ENCODE measurements around the gene UBE2D3.

The UBE2D3 gene

DNA sequence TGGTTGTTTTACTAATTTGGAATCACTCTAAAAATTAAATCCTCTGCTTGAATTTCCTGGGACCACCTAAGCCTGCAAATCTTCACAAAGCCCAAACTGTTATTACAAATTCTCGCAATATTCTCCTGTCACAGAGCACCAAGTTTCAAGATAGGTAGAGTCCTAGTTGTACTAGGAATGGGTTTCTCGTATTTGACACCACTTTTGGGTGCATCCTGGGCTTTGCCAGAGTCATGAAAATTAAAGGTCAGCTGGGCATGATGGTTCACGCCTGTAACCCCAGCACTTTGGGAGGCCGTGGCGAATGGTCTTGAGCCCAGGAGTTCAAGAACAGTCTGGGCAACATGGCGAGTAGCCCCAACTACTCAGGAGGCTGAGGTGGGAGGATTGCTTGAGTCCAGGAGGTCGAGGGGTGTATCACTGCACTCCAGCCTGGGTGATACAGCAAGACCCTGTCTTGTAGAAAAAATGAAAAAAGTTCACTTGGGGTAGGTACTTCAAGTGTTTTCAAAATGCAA, 36.0 kb downstream of the UBE2D3 start:
- no peak for DNase-seq (ENCODE audit: low spot score)

DNA sequence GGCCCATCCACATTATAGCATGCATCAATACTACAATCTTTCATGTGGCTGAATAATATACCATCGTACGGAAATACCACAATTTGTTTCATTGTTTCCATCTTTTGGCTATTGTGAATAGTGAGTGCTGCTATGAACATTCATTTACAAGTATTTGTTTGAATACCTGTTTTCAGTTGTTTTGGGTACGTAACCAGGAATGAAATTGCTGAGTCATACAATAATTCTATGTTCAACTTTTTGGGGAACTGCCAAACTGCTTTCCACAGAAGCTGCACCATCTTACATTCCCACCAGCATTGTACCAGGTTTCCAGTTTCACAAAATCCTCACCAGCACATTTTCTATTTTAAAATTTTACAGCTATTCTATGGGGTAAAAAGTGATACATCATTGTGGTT, 38.0 kb downstream of the UBE2D3 start:
- no peak for DNase-seq (ENCODE audit: low spot score)

- no peak for DNase-seq (ENCODE audit: low spot score)
Measured at GRCh38 chr4:102787944-102788343, 39.4 kb downstream of the UBE2D3 start.

DNA sequence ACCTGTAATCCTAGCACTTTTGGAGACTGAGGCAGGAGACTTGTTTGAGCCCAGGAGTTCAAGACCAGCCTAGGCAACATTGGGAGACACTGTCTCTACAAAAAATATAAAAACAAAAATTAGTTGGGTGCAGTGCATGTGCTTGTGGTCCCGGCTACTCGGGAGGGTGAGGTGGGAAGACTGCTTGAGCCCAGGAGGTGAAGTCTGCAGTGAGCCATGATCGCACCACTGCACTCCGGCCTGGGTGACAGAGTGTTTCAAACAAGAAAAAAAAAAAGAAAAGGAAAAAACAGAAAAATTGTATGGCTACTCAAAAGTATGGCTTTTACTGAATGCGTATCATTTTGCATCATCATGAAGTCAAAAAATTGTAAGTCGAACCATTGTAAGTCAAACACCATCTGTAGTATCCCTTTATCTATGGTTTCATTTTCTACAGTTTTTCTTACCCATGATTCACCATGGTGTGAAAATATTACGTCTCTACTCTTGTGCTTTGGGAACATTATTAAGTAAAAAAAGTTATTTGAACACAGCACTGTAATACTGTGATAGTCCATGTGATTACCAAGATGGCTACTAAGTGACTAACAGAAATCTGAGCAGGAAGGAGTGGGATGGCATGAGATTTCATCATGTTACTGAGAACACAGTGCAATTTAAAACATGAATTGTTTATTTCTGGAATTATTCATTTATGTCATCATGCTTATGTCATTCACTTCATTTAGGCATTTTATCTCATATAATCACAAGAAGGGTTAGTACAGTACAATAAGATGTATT, 40.1 kb downstream of the UBE2D3 start:
- DNase-seq (ENCODE audit: low spot score): no peak

- no peak for DNase-seq (ENCODE audit: low spot score)
Measured at GRCh38 chr4:102786279-102786678, 41.1 kb downstream of the UBE2D3 start.

DNA sequence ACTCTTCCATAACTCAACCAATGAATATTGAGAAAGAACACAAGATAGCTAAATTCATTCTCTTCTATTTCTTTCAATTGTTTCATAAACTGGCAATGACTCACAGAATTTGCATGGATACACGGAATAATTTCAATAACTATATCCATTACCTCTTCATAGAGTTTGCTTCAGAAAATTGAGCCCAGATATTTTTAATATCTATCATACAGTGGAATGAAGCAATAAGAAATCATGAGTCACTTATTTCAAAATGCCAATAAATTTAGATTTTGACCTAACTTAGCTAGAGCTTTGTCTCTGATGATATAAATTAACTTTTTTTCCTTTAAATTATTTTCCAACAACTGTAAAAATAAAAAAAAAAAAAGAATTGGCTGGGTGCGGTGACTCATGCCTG, 44.3 kb downstream of the UBE2D3 start:
- no peak for DNase-seq (ENCODE audit: low spot score)

DNA sequence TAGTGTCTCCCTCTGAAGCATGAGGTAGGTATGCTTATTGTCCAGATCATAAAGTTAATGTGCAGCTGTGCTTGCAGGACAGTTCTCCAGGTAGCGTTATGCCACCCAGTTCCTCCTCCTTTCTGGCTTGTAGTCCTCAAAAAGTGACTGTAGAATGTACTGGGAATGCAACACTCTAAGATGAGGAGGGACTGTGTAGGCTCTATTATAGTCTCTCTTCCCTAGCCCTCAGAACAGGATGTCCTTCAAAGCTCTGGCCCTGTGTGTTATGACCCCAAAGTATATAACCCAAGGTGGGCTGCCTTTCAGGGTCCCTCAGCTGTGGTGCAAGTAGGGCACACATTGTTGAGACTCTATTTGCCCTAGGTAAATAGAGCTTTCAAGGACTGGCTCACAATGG, 45.8 kb downstream of the UBE2D3 start:
- DNase-seq (ENCODE audit: low spot score): no peak

GRCh38 chr4:102780476-102781144, 46.7 kb downstream of the UBE2D3 start:
- no peak for DNase-seq (ENCODE audit: low spot score)

DNA sequence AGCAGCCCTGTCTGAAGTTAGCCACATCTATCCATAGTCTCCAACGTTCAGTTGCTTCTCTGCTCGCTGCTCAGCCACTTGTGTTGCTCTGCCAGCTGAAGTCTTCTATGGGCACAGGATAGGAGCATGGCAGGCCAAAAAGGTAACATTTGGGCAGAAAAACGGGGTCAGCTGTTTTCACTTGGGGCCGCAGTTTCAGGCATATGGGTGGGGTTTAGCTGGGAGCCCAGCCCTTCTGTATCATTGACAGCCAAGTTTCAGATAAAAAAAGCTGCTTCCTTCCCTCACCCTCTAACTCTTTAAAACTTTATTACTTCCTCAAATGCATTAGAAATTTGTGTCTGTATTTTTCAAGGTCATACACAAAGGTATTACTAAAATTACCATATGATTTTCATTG, 48.1 kb downstream of the UBE2D3 start:
- no peak for DNase-seq (ENCODE audit: low spot score)

- DNase-seq (ENCODE audit: low spot score): no peak
Measured at GRCh38 chr4:102778720-102779119, 48.6 kb downstream of the UBE2D3 start.

DNA sequence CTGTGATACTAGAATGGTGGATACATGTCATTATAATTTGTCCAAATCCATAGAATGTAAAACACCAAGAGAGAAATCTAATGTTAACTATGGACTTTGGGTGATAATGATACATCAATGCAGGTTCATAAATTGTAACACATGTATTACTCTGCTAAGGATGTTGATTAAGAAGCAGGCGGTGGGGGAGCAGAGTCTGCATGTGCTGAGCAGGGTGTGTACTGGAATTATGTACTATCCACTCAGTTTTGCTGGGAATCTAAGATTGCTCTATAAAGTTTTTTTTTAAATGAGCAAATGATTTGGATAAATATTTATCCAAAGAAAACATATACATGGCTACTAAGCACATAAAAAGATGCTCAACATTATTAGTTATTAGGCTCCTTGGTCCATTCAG, 51.5 kb downstream of the UBE2D3 start:
- DNase-seq (ENCODE audit: low spot score): no peak

GRCh38 chr4:102774254-102774653, 53.1 kb downstream of the UBE2D3 start:
- no peak for DNase-seq (ENCODE audit: low spot score)

DNA sequence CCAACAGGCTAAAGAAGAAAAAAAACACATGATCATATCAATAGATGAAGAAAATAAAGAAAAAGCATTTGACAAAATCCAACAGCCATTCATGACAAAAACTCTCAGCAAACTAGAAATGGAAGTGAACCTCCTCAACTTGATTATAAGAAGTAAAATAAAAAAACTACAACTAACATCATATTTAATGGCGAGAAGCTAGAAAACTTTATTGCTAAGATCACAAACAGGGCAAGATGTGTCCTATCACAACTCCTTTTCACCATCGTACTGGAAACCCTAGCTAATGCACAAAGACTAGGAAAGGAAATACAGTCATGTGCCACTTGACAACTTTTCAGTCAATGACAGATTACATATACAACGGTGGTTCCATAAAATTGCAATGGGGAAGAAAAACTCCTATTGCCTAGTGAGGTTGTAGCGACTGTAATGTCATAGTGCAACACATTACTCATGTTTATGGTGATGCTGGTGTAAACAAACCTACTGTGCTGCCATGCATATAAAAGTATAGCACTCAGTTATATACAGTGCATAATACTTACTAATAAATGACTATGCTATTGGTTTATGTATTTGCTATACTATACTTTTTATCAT, 54.5 kb downstream of the UBE2D3 start:
- no peak for DNase-seq (ENCODE audit: low spot score)

- DNase-seq (ENCODE audit: low spot score): no peak
Measured at GRCh38 chr4:102764901-102765300, 62.5 kb downstream of the UBE2D3 start.

- no peak for DNase-seq (ENCODE audit: low spot score)
Measured at GRCh38 chr4:102761906-102762305, 65.4 kb downstream of the UBE2D3 start.

GRCh38 chr4:102761296-102761701, 66.1 kb downstream of the UBE2D3 start:
- DNase-seq (ENCODE audit: low spot score): no peak

DNA sequence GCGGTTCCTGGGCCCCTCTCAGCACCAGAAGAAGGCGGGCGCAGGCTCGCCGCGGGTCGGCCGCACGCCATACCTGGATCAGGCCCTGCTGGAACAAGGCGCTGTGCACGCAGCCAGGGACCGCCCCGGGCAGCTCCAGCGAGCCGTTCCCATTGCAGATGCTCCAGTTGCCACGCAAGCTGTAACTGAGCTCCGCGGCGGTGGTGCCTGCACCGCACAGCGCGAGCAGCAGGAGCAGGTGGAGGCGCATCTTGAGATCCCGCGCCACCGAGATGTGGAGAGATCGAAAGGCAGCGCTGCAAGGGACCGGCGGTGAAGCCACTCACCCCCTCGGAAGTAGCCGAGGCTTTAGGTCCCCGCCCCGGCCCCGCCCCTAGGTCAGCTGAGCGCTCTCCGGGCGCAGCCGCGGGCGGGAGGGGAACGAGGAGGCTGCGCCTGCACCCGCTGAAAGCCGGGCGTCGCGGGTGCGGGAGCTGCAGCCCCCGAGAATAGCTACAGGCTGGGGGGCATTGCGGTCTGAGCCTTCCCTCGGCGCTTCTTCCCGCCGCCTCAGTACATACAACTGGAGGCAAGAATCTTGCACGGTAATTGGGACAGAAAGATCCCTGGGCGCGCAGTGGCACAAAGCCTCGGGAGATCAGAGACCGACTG, 66.6 kb downstream of the UBE2D3 start, which contains the start of gene MANBA:
Gene MANBA (minus strand): TSS at position 324 of the 651 bp plus-strand sequence. CDS start 74 bp downstream, at position 250.
- DNase-seq (ENCODE audit: low spot score): peak; percentile 95

- no peak for DNase-seq (ENCODE audit: low spot score)
Measured at GRCh38 chr4:102759831-102760644, 67.3 kb downstream of the UBE2D3 start.

GRCh38 chr4:102758241-102759160, 68.8 kb downstream of the UBE2D3 start:
- no peak for DNase-seq (ENCODE audit: low spot score)

DNA sequence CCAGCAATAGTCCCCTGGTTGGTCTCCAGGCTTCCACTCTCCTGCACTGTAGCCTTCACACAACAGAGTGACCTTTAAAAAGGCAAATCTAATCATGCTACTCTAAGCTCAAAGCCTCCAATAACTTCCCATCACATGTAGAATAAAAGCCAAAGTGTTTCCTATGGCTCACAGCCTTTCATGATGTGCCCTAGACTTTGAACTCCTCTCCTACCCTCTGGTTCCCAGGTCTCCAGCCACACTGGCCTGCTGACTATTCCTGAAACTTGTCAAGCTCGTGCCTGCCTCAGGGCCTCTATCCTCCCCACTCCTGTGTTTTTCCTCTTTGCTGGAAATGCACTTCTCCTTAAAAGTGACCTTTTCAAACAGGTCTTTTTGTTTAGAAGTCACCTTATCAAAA, 69.7 kb downstream of the UBE2D3 start:
- DNase-seq (ENCODE audit: low spot score): no peak
